GM19240 (cell line): Measurements from ENCODE around the gene TXLNA.

Experiments used
- DNase-seq: peaks from one replicate; pipeline ENCODE4 v3.0.0; 2011; ENCODE audit warnings: low spot score; ENCODE audit not compliant: insufficient read length

Gene TXLNA

GRCh38 chr1:32184650-32185049, 5.2 kb downstream of the TXLNA start:
- no peak for DNase-seq

- DNase-seq = no peak
These were observed 6.6 kb downstream of the TXLNA start for GRCh38 chr1:32186077-32186476.

- no peak for DNase-seq
These were observed 7.0 kb downstream of the TXLNA start for GRCh38 chr1:32186491-32186890.

GRCh38 chr1:32187850-32188249, 8.4 kb downstream of the TXLNA start:
- no peak for DNase-seq

GRCh38 chr1:32192220-32192948, 12.9 kb downstream of the TXLNA start:
- no peak for DNase-seq

- DNase-seq = no peak
These were observed 15.5 kb downstream of the TXLNA start for GRCh38 chr1:32194984-32195383.

- DNase-seq = no peak
These were observed 16.1 kb downstream of the TXLNA start for GRCh38 chr1:32195531-32195930.

GRCh38 chr1:32195972-32196823, 16.7 kb downstream of the TXLNA start:
- no peak for DNase-seq

GRCh38 chr1:32197074-32197473, 17.6 kb downstream of the TXLNA start:
- DNase-seq = no peak

GRCh38 chr1:32197837-32198236, 18.4 kb downstream of the TXLNA start:
- DNase-seq = no peak

GRCh38 chr1:32198237-32199042, 19.0 kb downstream of the TXLNA start:
- DNase-seq = no peak

- no peak for DNase-seq
These were observed 19.7 kb downstream of the TXLNA start for GRCh38 chr1:32199043-32199716.

- no peak for DNase-seq
These were observed 20.2 kb downstream of the TXLNA start for GRCh38 chr1:32199717-32200072.

- DNase-seq = no peak
These were observed 20.9 kb downstream of the TXLNA start, which contains the start of gene CCDC28B for GRCh38 chr1:32200226-32201010. CCDC28B (plus strand) TSS chr1:32200595; CDS start chr1:32201936, 1,341 bp downstream.

- DNase-seq = no peak
These were observed 21.8 kb downstream of the TXLNA start for GRCh38 chr1:32201011-32201855.

- DNase-seq = no peak
These were observed 25.5 kb downstream of the TXLNA start for GRCh38 chr1:32204943-32205361.

- peak; percentile 64 for DNase-seq
These were observed 26.2 kb downstream of the TXLNA start, which contains the start of gene IQCC for GRCh38 chr1:32205401-32206370. IQCC (plus strand) TSS chr1:32205671; CDS start chr1:32205682, 11 bp downstream.

GRCh38 chr1:32208469-32208868, 29.0 kb downstream of the TXLNA start:
- no peak for DNase-seq
